Kidney (tissue), 14 donors: Measurements from ENCODE around the gene SYPL2. TPM values are rescaled to one million over a fixed set of nuclear protein-coding genes. Genes with fewer than 3 reads are reported as not detected.

Source experiments
- DNase-seq, 5 donors: peaks; one replicate each; pipeline ENCODE4 v3.0.0-alpha.2; 2013 to 2020
- FAIRE-seq: peaks from 2 replicates; lab custom pipeline; 2012; peaks lifted over from hg19 to GRCh38; lab: Jason Lieb, UNC
- H3K27ac ChIP-seq, 2 donors: one replicate each; pipeline ENCODE4 v1.7.0; 2013; ENCODE audit warnings: low read depth in 2 of 2, low read length in 2 of 2, inconsistent platforms in 1 of 2
- H3K27me3 ChIP-seq: one replicate; pipeline ENCODE4 v1.7.1; 2013; ENCODE audit warnings: low read length, inconsistent platforms; ENCODE audit not compliant: control insufficient read depth, insufficient read depth
- H3K36me3 ChIP-seq, 3 donors: one replicate each; pipeline versions ENCODE4 v1.7.0 to v1.7.1; 2013; ENCODE audit warnings: low read length in 3 of 3, control low read depth in 1 of 3, inconsistent platforms in 1 of 3; ENCODE audit not compliant: insufficient read depth in 3 of 3, control insufficient read depth in 2 of 3
- H3K4me1 ChIP-seq, 3 donors: one replicate each; pipeline versions ENCODE4 v1.7.0 to v1.7.1; 2013; ENCODE audit warnings: low read length in 3 of 3, inconsistent platforms in 1 of 3, low read depth in 1 of 3; ENCODE audit not compliant: control insufficient read depth in 2 of 3, insufficient read depth in 2 of 3
- H3K4me3 ChIP-seq, 3 donors: one replicate each; pipeline versions ENCODE4 v1.7.0 to v1.8.1; 2013; ENCODE audit warnings: low read length in 3 of 3, control low read depth in 1 of 3, inconsistent platforms in 1 of 3
- H3K9ac ChIP-seq, 3 donors: one replicate each; pipeline versions ENCODE4 v1.7.0 to v1.7.1; 2013; ENCODE audit warnings: low read length in 3 of 3, control low read depth in 1 of 3, inconsistent platforms in 1 of 3
- H3K9me3 ChIP-seq, 3 donors: one replicate each; pipeline versions ENCODE4 v1.7.0 to v1.7.1; 2013; ENCODE audit warnings: low read length in 3 of 3, control low read depth in 1 of 3, inconsistent platforms in 1 of 3; ENCODE audit not compliant: control insufficient read depth in 2 of 3, insufficient read depth in 1 of 3
- intact Hi-C: fragments of 100-400 bp; cut with DNase I; formaldehyde crosslinking; loops from one replicate; pipeline ENCODE4 v1.11.1; 2022
- polyA plus RNA-seq: library from polyadenylated mRNA; stranded (reverse); fragments of 350-450 nt; fragmentation: Illumina TruSeq; extraction: RNeasy Lipid Tissue Mini Kit (QIAGEN cat#74804); gene quantifications from one replicate; pipeline ENCODE4 v1.2.3, GENCODE V29; 2014; ENCODE audit warnings: low read depth, low replicate concordance; ENCODE audit not compliant: insufficient read depth
- total RNA-seq: library from RNA; stranded (reverse); fragmentation: NEBNext Ultra II Directional; extraction: Animal tissue kit (Norgen Biotek cat#: 25700); gene quantifications from one replicate; pipeline ENCODE4 v1.2.1, GENCODE V29; 2021
- TF ChIP-seq, protein P1 (sequence below): IDR thresholded peaks from 3 replicates; pipeline ENCODE4 v1.5.1; 2012; ENCODE audit warnings: mild to moderate bottlenecking, moderate library complexity, borderline replicate concordance; ENCODE audit not compliant: insufficient read depth; ENCODE audit errors: extremely low read depth
- donor health status: control.
- donor health status: control.
- donor health status: control.
- donor health status: control.
- donor health status: control.
- donor health status: DM: yes; HTN: yes; CAD: no.
- donor health status: Normal renal cell carcinoma (clear cell type).

The SYPL2 gene
- total and polyA plus RNA-seq, 2 donors from 2014 or later: 6.7 to 9.8 TPM

DNA sequence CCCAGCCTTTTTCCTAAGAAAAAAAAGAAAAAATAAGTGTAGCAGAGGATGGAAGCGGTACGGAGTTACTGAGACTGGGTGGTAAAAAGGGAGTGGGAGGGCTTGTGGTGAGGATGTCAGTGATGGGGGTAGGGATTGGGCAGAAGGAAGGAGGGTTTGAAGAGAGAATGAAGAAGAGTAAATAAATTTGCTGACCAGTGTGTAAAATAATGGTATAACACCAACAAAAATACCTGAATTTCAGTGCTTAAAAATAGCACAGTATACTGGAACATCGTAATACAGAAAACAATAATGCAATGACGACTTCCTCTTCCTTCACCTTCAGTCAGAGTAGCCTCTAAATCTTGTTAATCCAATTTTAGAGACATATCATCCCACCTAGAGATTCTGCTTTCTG, 18.8 kb upstream of the SYPL2 start:
- Histone ChIP-seq H3K36me3 (no peaks in the 10 kb centered on the region), H3K27ac (no peak overlapping the region), H3K4me1 (peaks cover 0 to 5% (median 0%) of the 10 kb centered on the region in 3 donors), H3K9me3 (no peaks in the 10 kb centered on the region), H3K27me3 (no peaks in the 10 kb centered on the region), H3K4me3 (no peak overlapping the region), H3K9ac (no peak overlapping the region)
- intact Hi-C loops: no loop called here
- no peak for DNase-seq
- TF ChIP-seq, protein P1, sequence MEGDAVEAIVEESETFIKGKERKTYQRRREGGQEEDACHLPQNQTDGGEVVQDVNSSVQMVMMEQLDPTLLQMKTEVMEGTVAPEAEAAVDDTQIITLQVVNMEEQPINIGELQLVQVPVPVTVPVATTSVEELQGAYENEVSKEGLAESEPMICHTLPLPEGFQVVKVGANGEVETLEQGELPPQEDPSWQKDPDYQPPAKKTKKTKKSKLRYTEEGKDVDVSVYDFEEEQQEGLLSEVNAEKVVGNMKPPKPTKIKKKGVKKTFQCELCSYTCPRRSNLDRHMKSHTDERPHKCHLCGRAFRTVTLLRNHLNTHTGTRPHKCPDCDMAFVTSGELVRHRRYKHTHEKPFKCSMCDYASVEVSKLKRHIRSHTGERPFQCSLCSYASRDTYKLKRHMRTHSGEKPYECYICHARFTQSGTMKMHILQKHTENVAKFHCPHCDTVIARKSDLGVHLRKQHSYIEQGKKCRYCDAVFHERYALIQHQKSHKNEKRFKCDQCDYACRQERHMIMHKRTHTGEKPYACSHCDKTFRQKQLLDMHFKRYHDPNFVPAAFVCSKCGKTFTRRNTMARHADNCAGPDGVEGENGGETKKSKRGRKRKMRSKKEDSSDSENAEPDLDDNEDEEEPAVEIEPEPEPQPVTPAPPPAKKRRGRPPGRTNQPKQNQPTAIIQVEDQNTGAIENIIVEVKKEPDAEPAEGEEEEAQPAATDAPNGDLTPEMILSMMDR: no peak
- no peak for FAIRE-seq

DNA sequence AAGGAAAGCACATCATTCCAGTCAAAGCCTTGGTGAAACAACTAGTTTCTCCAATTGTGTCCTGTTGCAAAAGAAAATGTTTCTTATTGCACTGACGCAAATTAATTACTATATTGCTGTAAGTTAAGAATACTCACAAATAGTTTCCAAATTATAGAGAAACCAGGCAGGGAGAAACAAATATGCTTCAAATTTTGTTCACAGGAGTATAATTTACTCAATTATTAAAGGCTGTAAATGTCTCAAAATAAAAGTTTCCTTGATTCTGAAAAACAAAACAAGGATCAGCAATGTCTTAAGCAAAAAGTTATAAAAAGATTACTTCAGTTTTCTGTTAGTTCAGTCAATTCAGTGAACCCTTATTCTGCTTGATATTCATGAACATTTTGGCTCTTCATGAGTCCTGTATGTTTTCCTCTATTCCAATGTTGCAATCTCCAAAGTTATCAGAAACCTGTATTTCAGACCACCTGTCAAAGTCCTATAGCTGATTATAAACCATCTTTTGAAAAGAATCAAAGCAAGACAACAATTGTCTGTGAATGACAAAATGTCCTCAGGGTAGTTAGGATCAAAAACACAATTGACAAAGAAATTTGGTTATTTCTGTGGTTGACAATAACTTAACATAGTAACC, 11.7 kb upstream of the SYPL2 start:
- Histone ChIP-seq H3K9me3 (peaks cover 0 to 4% (median 0%) of the 10 kb centered on the region in 3 donors), H3K27me3 (no peaks in the 10 kb centered on the region), H3K4me1 (no peaks in the 10 kb centered on the region), H3K36me3 (no peaks in the 10 kb centered on the region), H3K4me3 (no peak overlapping the region), H3K27ac (no peak overlapping the region), H3K9ac (no peak overlapping the region)
- intact Hi-C loops: no loop called here
- TF ChIP-seq, protein P1: no peak
- no peak for DNase-seq
- no peak for FAIRE-seq

DNA sequence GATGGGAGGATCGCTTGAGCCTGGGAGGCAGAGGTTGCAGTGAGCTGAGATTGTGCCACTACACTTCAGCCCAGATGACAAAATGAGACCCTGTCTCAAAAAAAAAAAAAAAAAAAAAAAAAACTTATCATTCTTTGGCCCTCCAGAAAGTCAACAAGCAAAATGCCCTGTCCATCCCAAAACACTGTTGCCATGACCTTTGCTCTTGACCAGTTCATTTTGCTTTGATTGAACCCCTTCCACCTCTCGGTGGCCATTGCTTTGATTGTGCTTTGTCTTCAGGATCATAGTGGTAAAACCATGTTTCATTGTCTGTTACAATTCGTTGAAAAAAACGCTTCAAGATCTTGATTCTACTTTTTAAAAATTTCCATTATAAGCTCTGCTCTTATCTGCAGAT, 8.5 kb upstream of the SYPL2 start:
- intact Hi-C loops: no loop called here
- Histone ChIP-seq H3K4me3 (no peak overlapping the region), H3K27me3 (no peaks in the 10 kb centered on the region), H3K9me3 (peaks cover 0 to 4% (median 0%) of the 10 kb centered on the region in 3 donors), H3K27ac (no peak overlapping the region), H3K36me3 (no peaks in the 10 kb centered on the region), H3K9ac (no peak overlapping the region), H3K4me1 (no peaks in the 10 kb centered on the region)
- FAIRE-seq (no peak), DNase-seq (no peak)
- TF ChIP-seq, protein P1: no peak

DNA sequence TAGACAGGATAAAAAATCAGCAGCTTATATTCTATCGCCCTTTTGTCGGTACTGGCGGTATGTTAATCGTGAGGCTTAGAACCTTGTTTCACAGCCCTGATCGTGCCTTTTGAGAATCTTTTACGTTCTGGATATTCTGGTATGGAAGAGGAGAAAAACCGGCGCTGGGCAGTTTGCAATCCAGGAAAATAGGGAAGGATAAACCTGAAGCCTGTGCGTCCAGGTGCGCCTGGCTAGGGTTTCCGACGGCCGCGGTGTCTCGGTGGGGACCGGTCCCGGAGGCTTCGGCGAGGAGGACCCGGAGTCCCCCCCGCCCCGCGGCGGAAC, 258 bp upstream of the SYPL2 start:
- peak overlapping the region; percentile 31 to 72 (median 36) for H3K4me3 ChIP-seq
- intact Hi-C loops: no loop called here
- FAIRE-seq: no peak

More for the DNA sequence above, 258 bp upstream of the SYPL2 start:
- H3K36me3 ChIP-seq: no peaks in the 10 kb centered on the region
- TF ChIP-seq, protein P1: no peak
- DNase-seq: peak in 1 of 5 donors; percentile 56
- H3K27me3 ChIP-seq: peaks cover 21% of the 10 kb centered on the region
- H3K9ac ChIP-seq: no peak overlapping the region
- H3K9me3 ChIP-seq: no peaks in the 10 kb centered on the region
- H3K4me1 ChIP-seq: peaks cover 0 to 5% (median 0%) of the 10 kb centered on the region in 3 donors
- H3K27ac ChIP-seq: peak overlapping the region; percentile 76 to 82
